HEK293 (cell line): ENCODE results near the gene TRPM2.
A peak's percentile ranks its signal among the peaks of the same experiment; 100 is the strongest.

Experiments used
- CTCF ChIA-PET: fragments of 350-600 bp; formaldehyde crosslinking; extraction: SDS; loops from one replicate; lab custom pipeline; 2021; ENCODE audit warnings: antibody characterized with exemption; lab: Yijun Ruan, JAX
- POLR2A ChIA-PET: fragments of 300-600 bp; formaldehyde crosslinking; extraction: SDS; loops from one replicate; lab custom pipeline; 2020; ENCODE audit warnings: antibody characterized with exemption, inconsistent platforms; lab: Yijun Ruan, JAX
- H3K27ac ChIP-seq: fragments of 200-500 bp; sonication (Bioruptor generic); 2 replicates; pipeline ENCODE4 v1.5.1; 2014; ENCODE audit warnings: low read depth, low read length, control low read depth, inconsistent platforms; ENCODE audit errors: extremely low read depth
- H3K36me3 ChIP-seq, 2 experiments: fragments of 200-500 bp in 1 of 2; sonication (Bioruptor generic) in 1 of 2; 1 replicate in 1 of 2; 2 replicates in 1 of 2; pipeline ENCODE4 v1.5.1; 2014 to 2017; ENCODE audit warnings: inconsistent platforms in 2 of 2, low read length in 2 of 2; ENCODE audit not compliant: control insufficient read depth in 2 of 2, insufficient read depth in 1 of 2
- H3K4me1 ChIP-seq: fragments of 200-500 bp; sonication (Bioruptor generic); 2 replicates; pipeline ENCODE4 v1.5.1; 2014; ENCODE audit warnings: mild to moderate bottlenecking, low read length, inconsistent platforms; ENCODE audit not compliant: control insufficient read depth, insufficient read depth
- H3K4me3 ChIP-seq: 2 replicates; pipeline ENCODE4 v1.5.1; 2011; ENCODE audit warnings: low read depth, mild to moderate bottlenecking, control low read depth, low read length, moderate library complexity
- H3K9me3 ChIP-seq: fragments of 200-500 bp; sonication (Bioruptor generic); 2 replicates; pipeline ENCODE4 v1.5.1; 2014; ENCODE audit warnings: low read depth, low read length, inconsistent platforms; ENCODE audit not compliant: control insufficient read depth, insufficient read depth
- INSM2 ChIP-seq: fragments of 450-650 bp; formaldehyde crosslinking; IDR thresholded peaks from 2 replicates; pipeline ENCODE4 v1.5.1; 2016; ENCODE audit warnings: missing biosample characterization, missing genetic modification characterization
- KLF8 ChIP-seq: fragments of 450-650 bp; formaldehyde crosslinking; IDR thresholded peaks from 2 replicates; pipeline ENCODE4 v1.5.1; 2016; ENCODE audit warnings: missing biosample characterization, missing genetic modification characterization
- MEIS1 ChIP-seq: sonication (generic); formaldehyde crosslinking; IDR thresholded peaks from 2 replicates; pipeline ENCODE4 v1.8.1; 2022; ENCODE audit warnings: missing genetic modification reagents, mild to moderate bottlenecking, borderline replicate concordance
- PBX3 ChIP-seq: sonication (generic); formaldehyde crosslinking; IDR thresholded peaks from 2 replicates; pipeline ENCODE4 v1.8.1; 2022; ENCODE audit warnings: mild to moderate bottlenecking, moderate library complexity, missing genetic modification reagents
- ZBTB1 ChIP-seq: fragments of 450-650 bp; formaldehyde crosslinking; IDR thresholded peaks from 2 replicates; pipeline ENCODE4 v1.5.1; 2016; ENCODE audit warnings: missing biosample characterization, missing genetic modification characterization
- ZNF155 ChIP-seq: fragments of 450-650 bp; formaldehyde crosslinking; IDR thresholded peaks from 2 replicates; pipeline ENCODE4 v1.5.1; 2016; ENCODE audit warnings: missing biosample characterization, missing genetic modification characterization
- ZNF19 ChIP-seq: fragments of 450-650 bp; formaldehyde crosslinking; IDR thresholded peaks from 2 replicates; pipeline ENCODE4; 2016; ENCODE audit warnings: missing biosample characterization, missing genetic modification characterization, low read depth
- ZNF266 ChIP-seq: fragments of 450-650 bp; formaldehyde crosslinking; IDR thresholded peaks from 2 replicates; pipeline ENCODE4 v1.5.1; 2016; ENCODE audit warnings: missing biosample characterization, missing genetic modification characterization, low read depth
- ZNF341 ChIP-seq: fragments of 450-650 bp; formaldehyde crosslinking; IDR thresholded peaks from 2 replicates; pipeline ENCODE4; 2016; ENCODE audit warnings: low read depth, missing biosample characterization, missing genetic modification characterization
- ZNF350 ChIP-seq: fragments of 450-650 bp; formaldehyde crosslinking; IDR thresholded peaks from 2 replicates; pipeline ENCODE4 v1.5.0; 2017; ENCODE audit warnings: missing biosample characterization, mild to moderate bottlenecking, missing genetic modification characterization
- ZNF354C ChIP-seq: fragments of 450-650 bp; formaldehyde crosslinking; IDR thresholded peaks from 2 replicates; pipeline ENCODE4 v1.5.1; 2016; ENCODE audit warnings: missing biosample characterization, missing genetic modification characterization, low read depth, borderline replicate concordance
- ZNF501 ChIP-seq: fragments of 450-650 bp; formaldehyde crosslinking; IDR thresholded peaks from 2 replicates; pipeline ENCODE4 v1.5.1; 2016; ENCODE audit warnings: missing biosample characterization, missing genetic modification characterization
- ZNF510 ChIP-seq: fragments of 450-650 bp; formaldehyde crosslinking; IDR thresholded peaks from 2 replicates; pipeline ENCODE4 v1.5.1; 2018; ENCODE audit warnings: mild to moderate bottlenecking, missing genetic modification characterization, missing biosample characterization; ENCODE audit not compliant: insufficient replicate concordance
- ZNF707 ChIP-seq: fragments of 450-650 bp; formaldehyde crosslinking; IDR thresholded peaks from 2 replicates; pipeline ENCODE4 v1.5.1; 2016; ENCODE audit warnings: missing biosample characterization, missing genetic modification characterization
- TF ChIP-seq, protein P1 (sequence below): fragments of 450-650 bp; formaldehyde crosslinking; IDR thresholded peaks from 2 replicates; pipeline ENCODE4 v1.5.1; 2016; ENCODE audit warnings: missing biosample characterization, missing genetic modification characterization

TRPM2 gene

GRCh38 chr21:44405948-44406872 lies 52.8 kb downstream of the TRPM2 start:
- TF ChIP-seq, protein P1, sequence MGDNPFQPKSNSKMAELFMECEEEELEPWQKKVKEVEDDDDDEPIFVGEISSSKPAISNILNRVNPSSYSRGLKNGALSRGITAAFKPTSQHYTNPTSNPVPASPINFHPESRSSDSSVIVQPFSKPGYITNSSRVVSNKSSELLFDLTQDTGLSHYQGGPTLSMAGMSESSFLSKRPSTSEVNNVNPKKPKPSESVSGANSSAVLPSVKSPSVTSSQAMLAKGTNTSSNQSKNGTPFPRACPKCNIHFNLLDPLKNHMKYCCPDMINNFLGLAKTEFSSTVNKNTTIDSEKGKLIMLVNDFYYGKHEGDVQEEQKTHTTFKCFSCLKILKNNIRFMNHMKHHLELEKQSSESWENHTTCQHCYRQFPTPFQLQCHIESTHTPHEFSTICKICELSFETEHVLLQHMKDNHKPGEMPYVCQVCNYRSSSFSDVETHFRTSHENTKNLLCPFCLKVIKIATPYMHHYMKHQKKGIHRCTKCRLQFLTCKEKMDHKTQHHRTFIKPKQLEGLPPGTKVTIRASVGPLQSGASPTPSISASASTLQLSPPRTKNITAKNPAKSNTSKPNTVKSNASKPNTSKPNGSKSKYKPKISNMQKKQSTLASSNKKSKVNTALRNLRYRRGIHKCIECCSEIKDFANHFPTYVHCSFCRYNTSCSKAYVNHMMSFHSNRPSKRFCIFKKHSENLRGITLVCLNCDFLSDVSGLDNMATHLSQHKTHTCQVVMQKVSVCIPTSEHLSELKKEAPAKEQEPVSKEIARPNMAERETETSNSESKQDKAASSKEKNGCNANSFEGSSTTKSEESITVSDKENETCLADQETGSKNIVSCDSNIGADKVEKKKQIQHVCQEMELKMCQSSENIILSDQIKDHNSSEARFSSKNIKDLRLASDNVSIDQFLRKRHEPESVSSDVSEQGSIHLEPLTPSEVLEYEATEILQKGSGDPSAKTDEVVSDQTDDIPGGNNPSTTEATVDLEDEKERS (tag by site-specific recombination) = peak; percentile 58; the same call in 1 of the 2 replicates
- no peak for TF ChIP-seq PBX3 (CRISPR knock-in tag)
- TF ChIP-seq MEIS1 (CRISPR knock-in tag) = no peak
- 0 out of 2 replicates have a peak, but pooled peaks have one; percentile 19 for TF ChIP-seq ZNF341 (tag by site-specific recombination)
- ChIA-PET POLR2A (no interaction called here), CTCF (interaction anchor here (0.6 kb wide), 1 partner anchor 84 kb away, joined by 4 read pairs; no protein-coding TSS in a partner anchor)
- H3K36me3 ChIP-seq = no peaks in the 10 kb centered on the region
- no peaks in the 10 kb centered on the region for H3K9me3 ChIP-seq
- no peak overlapping the region for H3K4me3 ChIP-seq
- no peaks in the 10 kb centered on the region for H3K4me1 ChIP-seq
- H3K27ac ChIP-seq = no peak overlapping the region

- Histone ChIP-seq H3K4me3 (no peak overlapping the region), H3K27ac (no peak overlapping the region), H3K4me1 (no peaks in the 10 kb centered on the region), H3K9me3 (no peaks in the 10 kb centered on the region), H3K36me3 (no peaks in the 10 kb centered on the region)
- POLR2A ChIA-PET = no interaction called here
- TF ChIP-seq ZNF501 (tag by site-specific recombination) (no peak), ZBTB1 (no peak), ZNF350 (tag by site-specific recombination) (no peak), ZNF707 (tag by site-specific recombination) (no peak), INSM2 (tag by site-specific recombination) (no peak), ZNF266 (tag by site-specific recombination) (no peak), ZNF155 (tag by site-specific recombination) (no peak), ZNF510 (tag by site-specific recombination) (no peak), ZNF19 (tag by site-specific recombination) (no peak), KLF8 (tag by site-specific recombination) (no peak), ZNF354C (tag by site-specific recombination) (no peak)
- CTCF ChIA-PET = no interaction called here
These were observed 53.5 kb downstream of the TRPM2 start for GRCh38 chr21:44406953-44407352.
